H9 (cell line): Measurements from ENCODE around the gene CCDC30. TPM values are rescaled to one million over a fixed set of nuclear protein-coding genes. Genes with fewer than 3 reads are reported as not detected.

Experiments
- DNase-seq: peaks from one replicate; pipeline ENCODE4 v3.0.0-alpha.2; 2017
- H2AFZ ChIP-seq: one replicate; pipeline ENCODE4 v1.6.1; 2013; ENCODE audit warnings: mild to moderate bottlenecking, low read length, control low read depth, moderate library complexity
- H2AK5ac ChIP-seq: 2 replicates; pipeline ENCODE4 v1.6.1; 2013; ENCODE audit warnings: low read length, control low read depth, mixed read lengths; ENCODE audit not compliant: insufficient read length
- H2BK120ac ChIP-seq: one replicate; pipeline ENCODE4 v1.6.1; 2013; ENCODE audit warnings: low read depth, mild to moderate bottlenecking, low read length, control low read depth, inconsistent platforms; ENCODE audit not compliant: poor library complexity, severe bottlenecking
- H2BK12ac ChIP-seq: 2 replicates; pipeline ENCODE4 v1.6.1; 2013; ENCODE audit warnings: low read length, control low read depth, mixed read lengths, low read depth; ENCODE audit not compliant: insufficient read length
- H2BK15ac ChIP-seq: 2 replicates; pipeline ENCODE4 v1.6.1; 2013; ENCODE audit warnings: low read depth, low read length, control low read depth
- H2BK20ac ChIP-seq: one replicate; pipeline ENCODE4 v1.6.1; 2013; ENCODE audit warnings: low read depth, mild to moderate bottlenecking, low read length, control low read depth, inconsistent platforms; ENCODE audit not compliant: poor library complexity, severe bottlenecking
- H2BK5ac ChIP-seq: 2 replicates; pipeline ENCODE4 v1.6.1; 2013; ENCODE audit warnings: low read length, control low read depth, mixed read lengths; ENCODE audit not compliant: insufficient read length
- H3K14ac ChIP-seq: 2 replicates; pipeline ENCODE4 v1.6.1; 2013; ENCODE audit warnings: low read length, control low read depth; ENCODE audit not compliant: insufficient read depth
- H3K18ac ChIP-seq: 2 replicates; pipeline ENCODE4 v1.6.1; 2013; ENCODE audit warnings: low read depth, mild to moderate bottlenecking, mixed read lengths, low read length, control low read depth; ENCODE audit not compliant: insufficient read length
- H3K23ac ChIP-seq: 2 replicates; pipeline ENCODE4 v1.6.1; 2013; ENCODE audit warnings: low read length, control low read depth, mixed read lengths, low read depth; ENCODE audit not compliant: insufficient read length
- H3K23me2 ChIP-seq: 2 replicates; pipeline ENCODE4 v1.6.1; 2013; ENCODE audit warnings: low read depth, mild to moderate bottlenecking, mixed read lengths, low read length, control low read depth; ENCODE audit not compliant: insufficient read length, poor library complexity, severe bottlenecking
- H3K27ac ChIP-seq: 2 replicates; pipeline ENCODE4 v1.5.1; 2013; ENCODE audit warnings: low read length, control low read depth, mixed read lengths, low read depth; ENCODE audit not compliant: insufficient read length
- H3K27me3 ChIP-seq: 2 replicates; pipeline ENCODE4 v1.6.1; 2013; ENCODE audit warnings: low read length, control low read depth, inconsistent platforms; ENCODE audit not compliant: insufficient read depth
- H3K4ac ChIP-seq: 2 replicates; pipeline ENCODE4 v1.6.1; 2013; ENCODE audit warnings: low read depth, mild to moderate bottlenecking, control low read depth, inconsistent platforms, low read length, moderate library complexity
- H3K4me1 ChIP-seq: 2 replicates; pipeline ENCODE4 v1.6.1; 2013; ENCODE audit warnings: low read length, control low read depth, inconsistent platforms; ENCODE audit not compliant: insufficient read depth
- H3K4me2 ChIP-seq: 2 replicates; pipeline ENCODE4 v1.6.1; 2013; ENCODE audit warnings: low read length, control low read depth, mixed read lengths; ENCODE audit not compliant: insufficient read length, insufficient read depth
- H3K56ac ChIP-seq: 2 replicates; pipeline ENCODE4 v1.6.1; 2013; ENCODE audit warnings: low read depth, mild to moderate bottlenecking, mixed read lengths, low read length, control low read depth; ENCODE audit not compliant: insufficient read length
- H3K79me1 ChIP-seq: 2 replicates; pipeline ENCODE4 v1.6.1; 2013; ENCODE audit warnings: low read depth, mild to moderate bottlenecking, moderate library complexity, low read length, control low read depth, inconsistent platforms; ENCODE audit not compliant: insufficient read depth, poor library complexity, severe bottlenecking
- H3K79me2 ChIP-seq: 2 replicates; pipeline ENCODE4 v1.6.1; 2013; ENCODE audit warnings: low read length, control low read depth, inconsistent platforms; ENCODE audit not compliant: insufficient read depth
- H3K9ac ChIP-seq: 2 replicates; pipeline ENCODE4 v1.6.1; 2013; ENCODE audit warnings: low read length, control low read depth, mixed read lengths; ENCODE audit not compliant: insufficient read length; ENCODE audit errors: extremely low read depth
- H3K9me3 ChIP-seq: one replicate; pipeline ENCODE4 v1.6.1; 2013; ENCODE audit warnings: low read depth, low read length, inconsistent platforms; ENCODE audit not compliant: control insufficient read depth
- H3T11ph ChIP-seq: one replicate; pipeline ENCODE4 v1.6.1; 2013; ENCODE audit warnings: mild to moderate bottlenecking, low read length, control low read depth, inconsistent platforms
- H4K20me1 ChIP-seq: one replicate; pipeline ENCODE4 v1.6.1; 2013; ENCODE audit not compliant: control insufficient read depth, insufficient read length, insufficient read depth
- H4K5ac ChIP-seq: 2 replicates; pipeline ENCODE4 v1.6.1; 2013; ENCODE audit warnings: low read depth, mild to moderate bottlenecking, mixed read lengths, low read length, control low read depth; ENCODE audit not compliant: insufficient read length
- H4K8ac ChIP-seq: replicated peaks from 2 replicates; pipeline ENCODE4 v1.6.1; 2013; ENCODE audit warnings: low read length, control low read depth, mixed read lengths, low read depth; ENCODE audit not compliant: insufficient read length
- H4K91ac ChIP-seq: 2 replicates; pipeline ENCODE4 v1.6.1; 2013; ENCODE audit warnings: low read depth, mild to moderate bottlenecking, moderate library complexity, mixed read lengths, low read length, control low read depth; ENCODE audit not compliant: insufficient read length
- H3K27ac Mint-ChIP-seq, 3 experiments: 2 replicates in 2 of 3; 3 replicates in 1 of 3; pipeline ENCODE4 v1.8.0; 2020 to 2021; ENCODE audit warnings: mixed read lengths in 3 of 3, mild to moderate bottlenecking in 1 of 3, moderate library complexity in 1 of 3
- H3K27me3 Mint-ChIP-seq: 2 replicates; pipeline ENCODE4 v1.8.0; 2021; ENCODE audit warnings: low read depth, mild to moderate bottlenecking, moderate library complexity, mixed read lengths
- H3K36me3 Mint-ChIP-seq, 3 experiments: 2 replicates in 2 of 3; 3 replicates in 1 of 3; pipeline ENCODE4 v1.8.0; 2020 to 2021; ENCODE audit warnings: low read depth in 3 of 3, mixed read lengths in 3 of 3; ENCODE audit not compliant: insufficient read depth in 1 of 3
- H3K4me1 Mint-ChIP-seq, 2 experiments: 2 replicates each; pipeline ENCODE4 v1.8.0; 2020; ENCODE audit warnings: mixed read lengths in 2 of 2
- H3K4me3 Mint-ChIP-seq, 2 experiments: 2 replicates in 1 of 2; 3 replicates in 1 of 2; pipeline ENCODE4 v1.8.0; 2020 to 2021; ENCODE audit warnings: mild to moderate bottlenecking in 2 of 2, mixed read lengths in 2 of 2, moderate library complexity in 1 of 2
- H3K9me3 Mint-ChIP-seq, 2 experiments: 2 replicates in 1 of 2; 3 replicates in 1 of 2; pipeline ENCODE4 v1.8.0; 2020; ENCODE audit warnings: mild to moderate bottlenecking in 2 of 2, mixed read lengths in 2 of 2, moderate library complexity in 1 of 2
- WGBS: extraction: QIAGEN DNeasy Blood & Tissue Kit; methylation state at CpG from one replicate; pipeline ENCODE4 v1.1.7; 2013; ENCODE audit warnings: missing lambda C conversion rate, low lambda C conversion rate, mixed read lengths; ENCODE audit not compliant: insufficient read length; ENCODE audit errors: extremely low coverage; 5-methylcytosine and 5-hydroxymethylcytosine counted together
- total RNA-seq: library from RNA; stranded (reverse); gene quantifications from 2 replicates; pipeline ENCODE4 v1.2.1, GENCODE V29; 2021
- TF ChIP-seq, protein P1 (sequence below): fragments of 200-600 bp; sonication (generic); conservative IDR thresholded peaks from 3 replicates; pipeline ENCODE4 v1.8.0; 2021; ENCODE audit warnings: antibody characterized with exemption, mild to moderate bottlenecking

Gene CCDC30
- total RNA-seq, 1 experiment from 2014 or later = 1.8 TPM

DNA sequence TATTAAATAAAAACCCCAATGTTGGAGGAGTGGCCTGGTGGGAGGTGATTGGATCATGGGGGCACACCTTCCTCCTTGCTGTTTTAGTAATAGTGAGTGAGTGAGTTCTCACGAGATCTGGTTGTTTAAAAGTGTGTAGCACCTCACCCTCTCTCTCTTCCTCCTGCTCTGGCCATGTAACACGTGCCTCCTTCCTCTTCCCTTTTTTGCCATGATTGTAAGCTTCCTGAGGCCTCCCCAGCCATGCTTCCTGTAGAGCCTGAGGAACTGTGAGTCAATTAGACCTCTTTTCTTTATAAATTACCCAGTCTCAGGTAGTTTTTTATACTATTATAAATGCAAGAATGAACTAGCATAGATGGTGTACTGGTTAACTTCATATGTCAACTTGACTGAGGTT lies 68.0 kb downstream of the CCDC30 start:
- Histone ChIP-seq H4K91ac (no peak overlapping the region), H4K8ac (no peak overlapping the region), H2BK120ac (no peak overlapping the region), H3K4me1 (no peaks in the 10 kb centered on the region), H3K79me2 (no peaks in the 10 kb centered on the region), H4K5ac (no peak overlapping the region), H3K18ac (no peak overlapping the region), H3K4me2 (no peak overlapping the region), H3K23ac (no peak overlapping the region), H3K56ac (no peak overlapping the region), H3T11ph (no peak overlapping the region), H3K9me3 (no peaks in the 10 kb centered on the region), H3K14ac (no peak overlapping the region), H2AFZ (no peak overlapping the region), H2BK12ac (no peak overlapping the region), H3K79me1 (no peaks in the 10 kb centered on the region), H4K20me1 (no peaks in the 10 kb centered on the region), H2BK15ac (no peak overlapping the region), H3K27ac (no peak overlapping the region), H2BK20ac (no peak overlapping the region), H2BK5ac (no peak overlapping the region), H3K27me3 (no peaks in the 10 kb centered on the region), H3K4ac (no peak overlapping the region), H3K23me2 (no peaks in the 10 kb centered on the region), H3K9ac (no peak overlapping the region), H2AK5ac (no peak overlapping the region)
- H3K4me3 Mint-ChIP-seq = no peak overlapping the region
- peaks cover 0 to 8% of the 10 kb centered on the region in 2 experiments; a peak in 3 of 4 replicates for H3K4me1 Mint-ChIP-seq
- TF ChIP-seq, protein P1, sequence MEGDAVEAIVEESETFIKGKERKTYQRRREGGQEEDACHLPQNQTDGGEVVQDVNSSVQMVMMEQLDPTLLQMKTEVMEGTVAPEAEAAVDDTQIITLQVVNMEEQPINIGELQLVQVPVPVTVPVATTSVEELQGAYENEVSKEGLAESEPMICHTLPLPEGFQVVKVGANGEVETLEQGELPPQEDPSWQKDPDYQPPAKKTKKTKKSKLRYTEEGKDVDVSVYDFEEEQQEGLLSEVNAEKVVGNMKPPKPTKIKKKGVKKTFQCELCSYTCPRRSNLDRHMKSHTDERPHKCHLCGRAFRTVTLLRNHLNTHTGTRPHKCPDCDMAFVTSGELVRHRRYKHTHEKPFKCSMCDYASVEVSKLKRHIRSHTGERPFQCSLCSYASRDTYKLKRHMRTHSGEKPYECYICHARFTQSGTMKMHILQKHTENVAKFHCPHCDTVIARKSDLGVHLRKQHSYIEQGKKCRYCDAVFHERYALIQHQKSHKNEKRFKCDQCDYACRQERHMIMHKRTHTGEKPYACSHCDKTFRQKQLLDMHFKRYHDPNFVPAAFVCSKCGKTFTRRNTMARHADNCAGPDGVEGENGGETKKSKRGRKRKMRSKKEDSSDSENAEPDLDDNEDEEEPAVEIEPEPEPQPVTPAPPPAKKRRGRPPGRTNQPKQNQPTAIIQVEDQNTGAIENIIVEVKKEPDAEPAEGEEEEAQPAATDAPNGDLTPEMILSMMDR = no peak
- no CpG with 5 or more reads among the region's 2 CpGs for WGBS
- H3K36me3 Mint-ChIP-seq = no peaks in the 10 kb centered on the region
- no peak overlapping the region for H3K27ac Mint-ChIP-seq
- no peak for DNase-seq
- H3K9me3 Mint-ChIP-seq = no peaks in the 10 kb centered on the region
- H3K27me3 Mint-ChIP-seq = no peaks in the 10 kb centered on the region
